ENCODE data around the gene SMURF1.

Gene SMURF1

GRCh38 chr7:99126921-99127553 is 16.9 kb downstream of the SMURF1 start:
- Histone ChIP-seq H3K27ac (no peak overlapping the region), H3K9ac (no peak overlapping the region), H3K27me3 (ENCODE audit: control insufficient read depth, insufficient read depth, low read length) (no peaks in the 10 kb centered on the region), H3K79me2 (peaks cover 38% of the 10 kb centered on the region), H2AFZ (no peak overlapping the region), H3K9me3 (ENCODE audit: control insufficient read depth, low read length) (no peaks in the 10 kb centered on the region), H3K36me3 (ENCODE audit: control insufficient read depth, insufficient read depth, low read length) (no peaks in the 10 kb centered on the region), H3K4me1 (no peaks in the 10 kb centered on the region), H3K4me3 (ENCODE audit: low read depth, low read length) (no peak overlapping the region), H3K4me2 (ENCODE audit: low read length) (no peak overlapping the region)
- TF ChIP-seq CTCF (IDR thresholded peaks at IDR 0.05): no peak

GRCh38 chr7:99125505-99125865 is 18.4 kb downstream of the SMURF1 start:
- Histone ChIP-seq H3K4me3 (ENCODE audit: low read depth, low read length) (no peak overlapping the region), H3K79me2 (peaks cover 36% of the 10 kb centered on the region), H3K4me1 (no peaks in the 10 kb centered on the region), H3K9ac (no peak overlapping the region), H3K9me3 (ENCODE audit: control insufficient read depth, low read length) (no peaks in the 10 kb centered on the region), H3K4me2 (ENCODE audit: low read length) (no peak overlapping the region), H2AFZ (no peak overlapping the region), H3K36me3 (ENCODE audit: control insufficient read depth, insufficient read depth, low read length) (no peaks in the 10 kb centered on the region), H3K27ac (no peak overlapping the region), H3K27me3 (ENCODE audit: control insufficient read depth, insufficient read depth, low read length) (no peaks in the 10 kb centered on the region)
- TF ChIP-seq CTCF (IDR thresholded peaks at IDR 0.05): no peak

- no peaks in the 10 kb centered on the region for H3K9me3 ChIP-seq (ENCODE audit: control insufficient read depth, low read length)
- H3K79me2 ChIP-seq: peaks cover 37% of the 10 kb centered on the region
- no peak overlapping the region for H2AFZ ChIP-seq
- no peak overlapping the region for H3K9ac ChIP-seq
- H3K4me2 ChIP-seq (ENCODE audit: low read length): no peak overlapping the region
- H3K4me3 ChIP-seq (ENCODE audit: low read depth, low read length): no peak overlapping the region
- no peaks in the 10 kb centered on the region for H3K27me3 ChIP-seq (ENCODE audit: control insufficient read depth, insufficient read depth, low read length)
- H3K4me1 ChIP-seq: no peaks in the 10 kb centered on the region
- H3K36me3 ChIP-seq (ENCODE audit: control insufficient read depth, insufficient read depth, low read length): no peaks in the 10 kb centered on the region
- no peak overlapping the region for H3K27ac ChIP-seq
- TF ChIP-seq CTCF (IDR thresholded peaks at IDR 0.05): no peak
Measured at GRCh38 chr7:99124751-99125504, 19.0 kb downstream of the SMURF1 start.

GRCh38 chr7:99124236-99124635 is 19.7 kb downstream of the SMURF1 start:
- Histone ChIP-seq H3K4me2 (ENCODE audit: low read length) (no peak overlapping the region), H3K9ac (no peak overlapping the region), H3K27me3 (ENCODE audit: control insufficient read depth, insufficient read depth, low read length) (no peaks in the 10 kb centered on the region), H3K4me1 (no peaks in the 10 kb centered on the region), H3K36me3 (ENCODE audit: control insufficient read depth, insufficient read depth, low read length) (no peaks in the 10 kb centered on the region), H3K79me2 (peaks cover 38% of the 10 kb centered on the region), H2AFZ (no peak overlapping the region), H3K4me3 (ENCODE audit: low read depth, low read length) (no peak overlapping the region), H3K27ac (no peak overlapping the region), H3K9me3 (ENCODE audit: control insufficient read depth, low read length) (no peaks in the 10 kb centered on the region)
- TF ChIP-seq CTCF (IDR thresholded peaks at IDR 0.05): no peak

All from parathyroid adenoma (tissue), 2 donors.